K562 (cell line): ENCODE measurements around the gene XPO1. TPM values are rescaled to one million over a fixed set of nuclear protein-coding genes. Genes with fewer than 3 reads are reported as not detected.

Source experiments
- RERE ChIP-seq: sonication (generic); formaldehyde crosslinking; IDR thresholded peaks from 2 replicates; pipeline ENCODE4 v1.8.0; 2023; ENCODE audit warnings: missing genetic modification reagents, mild to moderate bottlenecking, borderline replicate concordance
- TBP ChIP-seq: optimal IDR thresholded peaks from 2 replicates; pipeline ENCODE3; 2011; ENCODE audit warnings: low read depth, low read length, improper control_type of control experiment
- ZBTB12 ChIP-seq: fragments of 250-450 bp; sonication (Bioruptor Pico); IDR thresholded peaks from 2 replicates; pipeline ENCODE4 v1.4.0; 2020
- ZNF592 ChIP-seq: fragments of 450-650 bp; IDR thresholded peaks from 2 replicates; pipeline ENCODE4 v1.6.1; 2017; ENCODE audit warnings: antibody characterized with exemption, mild to moderate bottlenecking
- polyA plus RNA-seq, 8 experiments: library from polyadenylated mRNA; depleted of rRNA in 4 of 8; stranded (reverse) in 5 of 8; unstranded in 3 of 8; fragments of >200 nt; fragmentation: Nextera tagmentation in 2 of 8; fragmentation: Illumina TruSeq in 1 of 8; extraction: Ambion mirVana in 2 of 8; extraction: Trizol in 1 of 8; gene quantifications; 2 replicates each; pipeline versions ENCODE4 v1.2.1 to v1.2.3, GENCODE V29; 2011 to 2014; ENCODE audit warnings: inconsistent platforms in 1 of 8, missing spikeins in 1 of 8
- total RNA-seq, 7 experiments: library from RNA; depleted of rRNA in 6 of 7; stranded (reverse); fragments of >200 nt in 6 of 7; fragmentation: Illumina TruSeq in 2 of 7; extraction: Trizol in 2 of 7; gene quantifications; 2 replicates each; pipeline versions ENCODE4 v1.2.1 to v1.2.3, GENCODE V29; 2011 to 2021; ENCODE audit warnings: low replicate concordance in 1 of 7

Gene XPO1
- total and polyA plus RNA-seq, 9 of the 15 experiments (the other 6 are each of a cell fraction or from before 2014, with no cell fraction given) = 86.2 to 307 (median 216) TPM

GRCh38 chr2:61460163-61460562 lies 78.0 kb downstream of the XPO1 start (continued):
- TF ChIP-seq ZNF592 (no peak), TBP (no peak), RERE (CRISPR knock-in tag) (no peak), ZBTB12 (CRISPR knock-in tag) (no peak)
